K562 (cell line): ENCODE data around the gene PPP1R16B. TPM values are rescaled to one million over a fixed set of nuclear protein-coding genes. Genes with fewer than 3 reads are reported as not detected.
A peak's percentile ranks its signal among the peaks of the same experiment; 100 is the strongest.

ENCODE experiments used
- ATAC-seq: fragments of 200-7000 bp; cut with Tn5 transposase; 3 replicates; pipeline ENCODE4 v1.9.1; 2020; ENCODE audit warnings: moderate library complexity
- BruUV-seq: library from RNA; stranded (reverse); fragments of 400-500 nt; replicated peaks from 2 replicates; lab custom pipeline; 2021; lab: Mats Ljungman, UMichigan
- CTCF ChIA-PET: fragments of 300-600 bp; formaldehyde crosslinking; extraction: SDS; loops from one replicate; lab custom pipeline; 2021; ENCODE audit warnings: low intra/inter-chr PET ratio; lab: Yijun Ruan, JAX
- POLR2A ChIA-PET: fragments of 300-600, 350-650 bp; sonication (Branson Sonifier 250); formaldehyde crosslinking; extraction: SDS; loops from one replicate; lab custom pipeline; 2021; ENCODE audit warnings: antibody characterized with exemption, inconsistent platforms; lab: Yijun Ruan, JAX
- DNase-seq, 4 experiments: peaks; one replicate each; pipeline versions ENCODE4 v3.0.0 to v3.0.0-alpha.2; 2011 to 2018; ENCODE audit warnings: low spot score in 3 of 4, mixed read lengths in 3 of 4; ENCODE audit errors: extremely low read depth in 1 of 4
- FAIRE-seq: peaks from 2 replicates; lab custom pipeline; 2011; peaks lifted over from hg19 to GRCh38; lab: Jason Lieb, UNC
- H2AFZ ChIP-seq: 2 replicates; pipeline ENCODE4 v1.6.0; 2011; ENCODE audit warnings: low read depth, low read length, control low read depth, inconsistent platforms
- H3K27ac ChIP-seq: fragments of 200-600 bp; 3 replicates; pipeline ENCODE4 v1.8.0; 2011; ENCODE audit warnings: low read depth, mild to moderate bottlenecking, control low read depth, inconsistent platforms, low read length, moderate library complexity, mixed read lengths; ENCODE audit errors: extremely low read depth
- H3K27me3 ChIP-seq, 2 experiments: fragments of 300-600 bp in 1 of 2; 2 replicates in 1 of 2; 3 replicates in 1 of 2; pipeline versions ENCODE4 v1.6.0 to v1.8.0; 2011; ENCODE audit warnings: inconsistent platforms in 2 of 2, low read length in 2 of 2, mild to moderate bottlenecking in 1 of 2, mixed read lengths in 1 of 2, moderate library complexity in 1 of 2; ENCODE audit not compliant: control insufficient read depth in 2 of 2, insufficient read depth in 2 of 2
- H3K36me3 ChIP-seq: fragments of 300-600 bp; 3 replicates; pipeline ENCODE4 v1.8.0; 2011; ENCODE audit warnings: mild to moderate bottlenecking, low read length, inconsistent platforms; ENCODE audit not compliant: control insufficient read depth, insufficient read depth
- H3K4me1 ChIP-seq, 2 experiments: fragments of 200-600 bp in 1 of 2; replicated peaks in 1 of 2; 2 replicates in 1 of 2; 3 replicates in 1 of 2; pipeline versions ENCODE4 v1.5.1 to v1.8.0; 2011; ENCODE audit warnings: inconsistent platforms in 2 of 2, low read length in 2 of 2, mild to moderate bottlenecking in 1 of 2, mixed read lengths in 1 of 2, moderate library complexity in 1 of 2; ENCODE audit not compliant: control insufficient read depth in 2 of 2, insufficient read depth in 2 of 2
- H3K4me2 ChIP-seq: 2 replicates; pipeline ENCODE4 v1.6.1; 2011; ENCODE audit warnings: low read length, control low read depth, inconsistent platforms, mixed read lengths; ENCODE audit not compliant: insufficient read depth
- H3K4me3 ChIP-seq: fragments of 200-600 bp; sonication (generic), shearing (Covaris generic); 2 replicates; pipeline ENCODE4 v1.5.1; 2016; ENCODE audit warnings: control low read depth, inconsistent platforms
- H3K79me2 ChIP-seq: fragments of 200-600 bp; 3 replicates; pipeline ENCODE4 v1.8.0; 2011; ENCODE audit warnings: low read length, inconsistent platforms; ENCODE audit not compliant: control insufficient read depth, insufficient read depth
- H3K9ac ChIP-seq, 2 experiments: 2 replicates each; pipeline versions ENCODE4 v1.6.0 to v1.6.1; 2011; ENCODE audit warnings: low read depth in 2 of 2, low read length in 2 of 2, control low read depth in 1 of 2, inconsistent platforms in 1 of 2, mild to moderate bottlenecking in 1 of 2, mixed read lengths in 1 of 2; ENCODE audit not compliant: insufficient read depth in 1 of 2
- H3K9me1 ChIP-seq: one replicate; pipeline ENCODE4 v1.6.0; 2011; ENCODE audit warnings: inconsistent platforms, mild to moderate bottlenecking, low read length, moderate library complexity; ENCODE audit not compliant: control insufficient read depth, insufficient read depth
- H3K9me3 ChIP-seq: replicated peaks from 2 replicates; pipeline ENCODE4 v1.5.1; 2011; ENCODE audit warnings: low read depth, low read length, inconsistent platforms; ENCODE audit not compliant: control insufficient read depth, insufficient read depth
- H4K20me1 ChIP-seq: replicated peaks from 2 replicates; pipeline ENCODE4 v1.6.1; 2011; ENCODE audit warnings: low read length, inconsistent platforms, mixed read lengths; ENCODE audit not compliant: control insufficient read depth, insufficient read depth
- CXXC5 ChIP-seq: fragments of 250-450 bp; sonication (Bioruptor Pico); IDR thresholded peaks from 2 replicates; pipeline ENCODE4 v1.8.0; 2022; ENCODE audit warnings: inconsistent platforms, mild to moderate bottlenecking, moderate library complexity
- HNRNPLL ChIP-seq: fragments of 200-400 bp; formaldehyde crosslinking; IDR thresholded peaks from 2 replicates; pipeline ENCODE4 v1.6.1; 2017; ENCODE audit warnings: low read length, low read depth, mild to moderate bottlenecking; ENCODE audit not compliant: poor library complexity, severe bottlenecking
- HOXB6 ChIP-seq: fragments of 250-450 bp; sonication (Bioruptor Pico); IDR thresholded peaks from 2 replicates; pipeline ENCODE4 v1.5.1; 2022; ENCODE audit warnings: mild to moderate bottlenecking, borderline replicate concordance
- SAFB2 ChIP-seq: fragments of 200-400 bp; formaldehyde crosslinking; IDR thresholded peaks from 2 replicates; pipeline ENCODE4 v1.6.1; 2018; ENCODE audit warnings: borderline replicate concordance, low read length, low read depth, moderate library complexity; ENCODE audit not compliant: severe bottlenecking
- THRB ChIP-seq: fragments of 450-650 bp; formaldehyde crosslinking; conservative IDR thresholded peaks from 2 replicates; pipeline ENCODE4 v1.4.0; 2022; ENCODE audit warnings: mild to moderate bottlenecking, missing genetic modification characterization
- WGBS: fragments of 100-300 bp; shearing (Covaris generic); methylation state at CpG from one replicate; pipeline ENCODE4 v1.1.6; 2016; ENCODE audit warnings: low coverage, mixed read lengths; ENCODE audit not compliant: insufficient coverage; ENCODE audit errors: missing lambda C conversion rate; 5-methylcytosine and 5-hydroxymethylcytosine counted together
- in situ Hi-C: fragments of 300-500 bp; cut with MboI; formaldehyde crosslinking; loops from 4 replicates; pipeline ENCODE4 v1.15.0; 2018; ENCODE audit warnings: inconsistent platforms, mixed read lengths
- intact Hi-C: fragments of 100-400 bp; cut with micrococcal nuclease; formaldehyde crosslinking; loops from 2 replicates; pipeline ENCODE4 v1.14.2; 2022
- polyA plus RNA-seq, 8 experiments: library from polyadenylated mRNA; depleted of rRNA in 4 of 8; stranded (reverse) in 5 of 8; unstranded in 3 of 8; fragments of >200 nt; fragmentation: Nextera tagmentation in 2 of 8; fragmentation: Illumina TruSeq in 1 of 8; extraction: Ambion mirVana in 2 of 8; extraction: Trizol in 1 of 8; gene quantifications; 2 replicates each; pipeline versions ENCODE4 v1.2.1 to v1.2.3, GENCODE V29; 2011 to 2014; ENCODE audit warnings: inconsistent platforms in 1 of 8, missing spikeins in 1 of 8
- total RNA-seq, 7 experiments: library from RNA; depleted of rRNA in 6 of 7; stranded (reverse); fragments of >200 nt in 6 of 7; fragmentation: Illumina TruSeq in 2 of 7; extraction: Trizol in 2 of 7; gene quantifications; 2 replicates each; pipeline versions ENCODE4 v1.2.1 to v1.2.3, GENCODE V29; 2011 to 2021; ENCODE audit warnings: low replicate concordance in 1 of 7

PPP1R16B gene
- total and polyA plus RNA-seq, 9 of the 15 experiments (the other 6 are each of a cell fraction or from before 2014, with no cell fraction given): 1.5 to 11.5 (median 6.8) TPM

GRCh38 chr20:38900606-38901005 lies 95.1 kb downstream of the PPP1R16B start:
- Histone ChIP-seq H4K20me1 (no peaks in the 10 kb centered on the region), H3K4me2 (no peak overlapping the region), H3K36me3 (no peaks in the 10 kb centered on the region), H3K79me2 (no peaks in the 10 kb centered on the region), H3K9me1 (no peaks in the 10 kb centered on the region), H3K27me3 (peaks cover 0 to 18% of the 10 kb centered on the region in 2 experiments; a peak in 2 of 5 replicates), H3K9me3 (0 out of 2 replicates have a peak, but pooled peaks cover 5% of the 10 kb centered on the region), H3K9ac (peak overlapping the region in 1 of 2 experiments; percentile 50; a peak in 1 of 4 replicates), H2AFZ (no peak overlapping the region), H3K4me3 (no peak overlapping the region), H3K4me1 (no peaks in the 10 kb centered on the region), H3K27ac (no peak overlapping the region)
- BruUV-seq: no TSS peak
- intact Hi-C loops (no loop called here), in situ Hi-C loops (no loop called here)
- TF ChIP-seq SAFB2: no peak
- ATAC-seq (no peak), DNase-seq (no peak), FAIRE-seq (no peak)
- WGBS: 49% methylated on average over 13 of the region's 13 CpGs
- CTCF ChIA-PET: no interaction called here
- POLR2A ChIA-PET: no interaction called here

- Histone ChIP-seq H4K20me1 (no peaks in the 10 kb centered on the region), H3K79me2 (no peaks in the 10 kb centered on the region), H3K4me2 (no peak overlapping the region), H3K9me3 (0 out of 2 replicates have a peak, but pooled peaks cover 5% of the 10 kb centered on the region), H3K9me1 (no peaks in the 10 kb centered on the region), H2AFZ (no peak overlapping the region), H3K27me3 (peaks cover 0 to 18% of the 10 kb centered on the region in 2 experiments; a peak in 2 of 5 replicates)
- no peak for ATAC-seq
- TF ChIP-seq CXXC5 (CRISPR knock-in tag): no peak
- TF ChIP-seq HOXB6: no peak
- TF ChIP-seq HNRNPLL: no peak
- no peak for TF ChIP-seq THRB (CRISPR knock-in tag)
- TF ChIP-seq, all 486 proteins: peak for 0
- BruUV-seq: no TSS peak
- in situ Hi-C loops: no loop called here
- intact Hi-C loops: no loop called here
- ChIA-PET CTCF (no interaction called here), POLR2A (no interaction called here)
- Histone ChIP-seq H3K27ac (no peak overlapping the region), H3K9ac (no peak overlapping the region), H3K4me1 (no peaks in the 10 kb centered on the region), H3K36me3 (no peaks in the 10 kb centered on the region), H3K4me3 (no peak overlapping the region)
- DNase-seq: no peak
- 31% methylated on average over 7 of the region's 8 CpGs for WGBS
- FAIRE-seq: no peak
Measured at GRCh38 chr20:38902601-38903000, 97.1 kb downstream of the PPP1R16B start.
